Measurements from ENCODE around the gene C4orf33. TPM values are rescaled to one million over a fixed set of nuclear protein-coding genes. Genes with fewer than 3 reads are reported as not detected.

C4orf33 gene
- total RNA-seq, 1 experiment from 2014 or later: 12.4 TPM

- no peaks in the 10 kb centered on the region for H3F3A ChIP-seq (ENCODE audit: insufficient read depth, low read depth)
- H3K9me2 ChIP-seq (ENCODE audit: insufficient read depth): no peaks in the 10 kb centered on the region
- no peak overlapping the region for H2AFZ ChIP-seq
- H4K20me1 ChIP-seq (ENCODE audit: insufficient read depth): no peaks in the 10 kb centered on the region
- intact Hi-C loops (cut with micrococcal nuclease; ENCODE audit: unreplicated experiment): no loop called here
- ChIA-PET CTCF (no interaction called here), POLR2A (ENCODE audit: unreplicated experiment) (no interaction called here)
- H3K27ac ChIP-seq: no peak overlapping the region
- no peak overlapping the region for H3K4me2 ChIP-seq
- no peak overlapping the region for H3K4me3 ChIP-seq
- H3K36me3 ChIP-seq (ENCODE audit: low read depth): no peaks in the 10 kb centered on the region
- no TSS peak for BruUV-seq (replicated peaks)
- no peaks in the 10 kb centered on the region for H3K79me2 ChIP-seq (ENCODE audit: low read depth)
- no peaks in the 10 kb centered on the region for H3K9me3 ChIP-seq (ENCODE audit: insufficient read depth, low read depth)
- no peaks in the 10 kb centered on the region for H3K4me1 ChIP-seq (replicated peaks; ENCODE audit: insufficient read depth)
- H3K27me3 ChIP-seq (ENCODE audit: insufficient read depth, low read depth): no peaks in the 10 kb centered on the region
- TF ChIP-seq EZH2 (IDR thresholded peaks at IDR 0.05; ENCODE audit: low read depth) (no peak), CTCF (conservative IDR thresholded peaks at IDR 0.05) (no peak)
- DNase-seq: no peak
These were observed 44.6 kb downstream of the C4orf33 start for GRCh38 chr4:129140521-129140920.

DNA sequence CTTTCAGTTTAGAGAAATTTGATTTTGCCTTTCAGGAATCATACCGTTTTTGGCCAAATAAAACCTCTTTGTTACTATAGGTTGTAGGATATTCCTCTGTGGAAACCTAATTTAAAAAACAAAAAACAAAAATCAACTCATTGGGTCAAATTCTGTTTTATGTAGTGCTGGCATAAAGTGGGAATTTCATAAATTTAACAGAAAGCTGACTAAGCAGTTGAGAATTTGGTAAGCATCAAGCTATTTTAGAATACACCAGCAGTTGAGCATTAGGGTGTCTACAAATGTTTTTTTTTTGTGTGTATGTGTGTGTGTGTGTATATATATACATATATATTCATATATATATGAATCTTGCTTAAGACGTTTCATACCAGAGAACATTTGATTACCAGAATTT is 47.4 kb downstream of the C4orf33 start:
- H4K20me1 ChIP-seq (ENCODE audit: insufficient read depth): no peaks in the 10 kb centered on the region
- intact Hi-C loops (cut with micrococcal nuclease; ENCODE audit: unreplicated experiment): no loop called here
- H3K36me3 ChIP-seq (ENCODE audit: low read depth): no peaks in the 10 kb centered on the region
- H2AFZ ChIP-seq: no peak overlapping the region
- no peak overlapping the region for H3K4me2 ChIP-seq
- H3K4me3 ChIP-seq: no peak overlapping the region
- H3K27ac ChIP-seq: no peak overlapping the region
- TF ChIP-seq CTCF (conservative IDR thresholded peaks at IDR 0.05): no peak
- no peak for TF ChIP-seq EZH2 (IDR thresholded peaks at IDR 0.05; ENCODE audit: low read depth)
- H3F3A ChIP-seq (ENCODE audit: insufficient read depth, low read depth): no peaks in the 10 kb centered on the region
- POLR2A ChIA-PET (ENCODE audit: unreplicated experiment): no interaction called here
- BruUV-seq (replicated peaks): no TSS peak
- DNase-seq: no peak
- no peaks in the 10 kb centered on the region for H3K9me2 ChIP-seq (ENCODE audit: insufficient read depth)
- H3K9me3 ChIP-seq (ENCODE audit: insufficient read depth, low read depth): no peaks in the 10 kb centered on the region
- no peaks in the 10 kb centered on the region for H3K4me1 ChIP-seq (replicated peaks; ENCODE audit: insufficient read depth)
- CTCF ChIA-PET: no interaction called here
- H3K79me2 ChIP-seq (ENCODE audit: low read depth): no peaks in the 10 kb centered on the region
- H3K27me3 ChIP-seq (ENCODE audit: insufficient read depth, low read depth): no peaks in the 10 kb centered on the region

DNA sequence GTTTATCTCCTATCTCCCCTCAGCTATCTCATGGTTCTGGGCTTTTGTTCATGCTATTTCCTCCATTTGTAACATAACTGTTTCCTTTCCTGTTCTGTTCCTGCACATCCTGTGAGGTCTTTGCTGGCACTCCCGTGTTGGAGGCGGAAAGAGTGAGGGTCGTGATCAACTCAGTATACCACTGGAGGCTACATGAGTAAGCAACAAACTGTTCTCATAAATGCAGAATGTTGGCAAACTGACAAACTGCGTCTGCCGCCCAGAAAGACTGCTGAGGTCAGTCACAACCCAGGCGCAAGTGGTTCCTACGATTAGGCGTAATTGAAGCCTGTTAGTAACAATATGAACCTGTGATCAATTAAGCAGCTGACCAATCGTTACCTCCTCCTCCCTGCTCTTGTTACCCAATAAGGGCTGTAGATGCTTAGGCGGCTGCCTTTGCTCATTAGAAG is 48.8 kb downstream of the C4orf33 start:
- no TSS peak for BruUV-seq (replicated peaks)
- no peak for DNase-seq
- no peaks in the 10 kb centered on the region for H3K27me3 ChIP-seq (ENCODE audit: insufficient read depth, low read depth)
- no peaks in the 10 kb centered on the region for H3K36me3 ChIP-seq (ENCODE audit: low read depth)
- ChIA-PET POLR2A (ENCODE audit: unreplicated experiment) (no interaction called here), CTCF (no interaction called here)
- no peaks in the 10 kb centered on the region for H3K79me2 ChIP-seq (ENCODE audit: low read depth)
- TF ChIP-seq CTCF (conservative IDR thresholded peaks at IDR 0.05) (no peak), EZH2 (IDR thresholded peaks at IDR 0.05; ENCODE audit: low read depth) (no peak)
- no peak overlapping the region for H3K4me2 ChIP-seq
- intact Hi-C loops (cut with micrococcal nuclease; ENCODE audit: unreplicated experiment): no loop called here
- H2AFZ ChIP-seq: no peak overlapping the region
- no peaks in the 10 kb centered on the region for H4K20me1 ChIP-seq (ENCODE audit: insufficient read depth)
- H3K9me3 ChIP-seq (ENCODE audit: insufficient read depth, low read depth): no peaks in the 10 kb centered on the region
- no peaks in the 10 kb centered on the region for H3K9me2 ChIP-seq (ENCODE audit: insufficient read depth)
- no peaks in the 10 kb centered on the region for H3F3A ChIP-seq (ENCODE audit: insufficient read depth, low read depth)
- H3K4me1 ChIP-seq (replicated peaks; ENCODE audit: insufficient read depth): no peaks in the 10 kb centered on the region
- H3K27ac ChIP-seq: no peak overlapping the region
- H3K4me3 ChIP-seq: no peak overlapping the region

Data from PC-9 (cell line).